Right lobe of liver (tissue), 4 donors: ENCODE data around the gene TRPM3.

ENCODE experiments used
- POLR2A ChIP-seq: fragments of 450-650 bp; IDR thresholded peaks from one replicate; pipeline ENCODE4 v1.6.1; 2017; ENCODE audit warnings: antibody characterized with exemption, mild to moderate bottlenecking
- TF ChIP-seq, protein P1 (sequence below), 4 donors: fragments of 200-600 bp in 3 of 4; fragments of 450-650 bp in 1 of 4; IDR thresholded peaks; one replicate each; pipeline versions ENCODE4 v1.5.1 to v1.8.0; 2016 to 2022; ENCODE audit warnings: antibody characterized with exemption in 4 of 4, mild to moderate bottlenecking in 2 of 4
- donor health status: DM: no; HTN: no; CAD: no.
- donor health status: DM: no; HTN: no; CAD: no.
- donor health status: DM: no; HTN: yes; CAD: no.

DNA sequence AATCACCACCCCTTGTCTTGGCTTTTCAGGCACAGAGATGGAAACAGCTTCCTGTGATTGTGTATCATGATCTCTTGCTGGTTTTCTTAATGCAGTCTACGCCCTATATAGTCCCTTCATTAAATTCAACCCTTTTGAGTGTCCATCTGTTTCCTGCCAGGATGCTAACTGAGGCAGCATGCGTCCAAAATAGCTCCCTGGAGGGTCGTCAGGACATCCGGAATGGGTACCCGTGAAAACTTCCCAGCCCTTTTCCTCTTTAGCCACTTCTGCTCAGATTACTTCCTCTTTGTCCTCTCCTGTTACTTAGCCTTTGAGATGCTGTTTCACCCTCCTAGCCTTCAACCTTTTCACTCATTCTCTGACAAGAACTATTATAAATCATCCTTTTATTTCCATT lies 627.2 kb downstream of the TRPM3 start:
- TF ChIP-seq, protein P1, sequence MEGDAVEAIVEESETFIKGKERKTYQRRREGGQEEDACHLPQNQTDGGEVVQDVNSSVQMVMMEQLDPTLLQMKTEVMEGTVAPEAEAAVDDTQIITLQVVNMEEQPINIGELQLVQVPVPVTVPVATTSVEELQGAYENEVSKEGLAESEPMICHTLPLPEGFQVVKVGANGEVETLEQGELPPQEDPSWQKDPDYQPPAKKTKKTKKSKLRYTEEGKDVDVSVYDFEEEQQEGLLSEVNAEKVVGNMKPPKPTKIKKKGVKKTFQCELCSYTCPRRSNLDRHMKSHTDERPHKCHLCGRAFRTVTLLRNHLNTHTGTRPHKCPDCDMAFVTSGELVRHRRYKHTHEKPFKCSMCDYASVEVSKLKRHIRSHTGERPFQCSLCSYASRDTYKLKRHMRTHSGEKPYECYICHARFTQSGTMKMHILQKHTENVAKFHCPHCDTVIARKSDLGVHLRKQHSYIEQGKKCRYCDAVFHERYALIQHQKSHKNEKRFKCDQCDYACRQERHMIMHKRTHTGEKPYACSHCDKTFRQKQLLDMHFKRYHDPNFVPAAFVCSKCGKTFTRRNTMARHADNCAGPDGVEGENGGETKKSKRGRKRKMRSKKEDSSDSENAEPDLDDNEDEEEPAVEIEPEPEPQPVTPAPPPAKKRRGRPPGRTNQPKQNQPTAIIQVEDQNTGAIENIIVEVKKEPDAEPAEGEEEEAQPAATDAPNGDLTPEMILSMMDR (IDR thresholded peaks at IDR 0.05) = no peak
- TF ChIP-seq POLR2A = no peak
